Neural cell (in vitro differentiated cells): ENCODE data around the gene DSCAML1. TPM values are rescaled to one million over a fixed set of nuclear protein-coding genes. Genes with fewer than 3 reads are reported as not detected.
A peak's percentile ranks its signal among the peaks of the same experiment; 100 is the strongest.

Experiments used
- H2AFZ ChIP-seq: fragments of 200-600, 300-800 bp; sonication (generic), shearing (Covaris generic); 2 replicates; pipeline ENCODE4 v1.6.0; 2014; ENCODE audit warnings: low read depth, mild to moderate bottlenecking, antibody characterized with exemption, low read length, moderate library complexity
- H3F3A ChIP-seq: fragments of 200-600 bp; shearing (Covaris generic); 2 replicates; pipeline ENCODE4 v1.6.1; 2016; ENCODE audit warnings: mild to moderate bottlenecking, moderate library complexity, mixed read lengths, antibody characterized with exemption, low read length; ENCODE audit not compliant: insufficient read depth, poor library complexity, severe bottlenecking
- H3K27ac ChIP-seq: fragments of 200-600, 300-800 bp; sonication (generic), shearing (Covaris generic); 2 replicates; pipeline ENCODE4 v1.5.1; 2014; ENCODE audit warnings: mild to moderate bottlenecking, low read length, moderate library complexity
- H3K27me3 ChIP-seq: fragments of 300-800, 200-600 bp; sonication (generic), shearing (Covaris generic); 2 replicates; pipeline ENCODE4 v1.6.0; 2014; ENCODE audit warnings: mild to moderate bottlenecking, low read depth, low read length, moderate library complexity; ENCODE audit not compliant: insufficient read depth
- H3K36me3 ChIP-seq: fragments of 300-800, 200-600 bp; sonication (generic), shearing (Covaris generic); 2 replicates; pipeline ENCODE4 v1.5.1; 2014; ENCODE audit warnings: mild to moderate bottlenecking, antibody characterized with exemption, low read length, moderate library complexity; ENCODE audit not compliant: insufficient read depth
- H3K4me2 ChIP-seq: fragments of 300-800, 200-600 bp; sonication (generic), shearing (Covaris generic); 2 replicates; pipeline ENCODE4 v1.6.0; 2014; ENCODE audit warnings: mild to moderate bottlenecking, low read length
- H3K4me3 ChIP-seq: fragments of 300-800, 200-600 bp; sonication (generic), shearing (Covaris generic); 2 replicates; pipeline ENCODE4 v1.5.1; 2014; ENCODE audit warnings: mild to moderate bottlenecking, low read length, moderate library complexity
- H3K79me2 ChIP-seq: fragments of 200-600 bp; shearing (Covaris generic); replicated peaks from 2 replicates; pipeline ENCODE4 v1.6.0; 2014; ENCODE audit warnings: mild to moderate bottlenecking, low read length, moderate library complexity; ENCODE audit not compliant: insufficient read depth
- H3K9ac ChIP-seq: fragments of 300-800, 200-600 bp; sonication (generic), shearing (Covaris generic); 2 replicates; pipeline ENCODE4 v1.6.1; 2016; ENCODE audit warnings: mild to moderate bottlenecking, low read length, mixed read lengths
- H3K9me2 ChIP-seq: fragments of 200-600 bp; shearing (Covaris generic); 2 replicates; pipeline ENCODE4 v1.6.1; 2016; ENCODE audit warnings: mild to moderate bottlenecking, low read length, mixed read lengths; ENCODE audit not compliant: insufficient read depth
- H3K9me3 ChIP-seq: fragments of 200-600, 300-800 bp; sonication (generic), shearing (Covaris generic); 2 replicates; pipeline ENCODE4 v1.6.1; 2016; ENCODE audit warnings: mild to moderate bottlenecking, mixed run types, low read length, moderate library complexity, mixed read lengths
- H4K20me1 ChIP-seq: fragments of 200-600 bp; shearing (Covaris generic); 2 replicates; pipeline ENCODE4 v1.6.1; 2016; ENCODE audit warnings: mild to moderate bottlenecking, mixed run types; ENCODE audit not compliant: insufficient read depth
- CTCF ChIP-seq: fragments of 450-650 bp; IDR thresholded peaks from 2 replicates; pipeline ENCODE4 v1.5.1; 2014; ENCODE audit warnings: antibody characterized with exemption, mild to moderate bottlenecking, moderate library complexity; ENCODE audit not compliant: poor library complexity, severe bottlenecking
- EP300 ChIP-seq: fragments of 450-650 bp; conservative IDR thresholded peaks from 2 replicates; pipeline ENCODE4 v1.6.1; 2014; ENCODE audit warnings: antibody characterized with exemption, mild to moderate bottlenecking, moderate library complexity; ENCODE audit not compliant: poor library complexity, severe bottlenecking
- EZH2 ChIP-seq: fragments of 200-600, 300-800 bp; shearing (Covaris generic), sonication (generic); IDR thresholded peaks from 2 replicates; pipeline ENCODE4 v1.6.1; 2014; ENCODE audit warnings: antibody characterized with exemption, low read length, borderline replicate concordance, mild to moderate bottlenecking; ENCODE audit not compliant: insufficient read depth, poor library complexity, severe bottlenecking
- MXI1 ChIP-seq: fragments of 450-650 bp; conservative IDR thresholded peaks from 2 replicates; pipeline ENCODE4 v1.6.1; 2014; ENCODE audit warnings: antibody characterized with exemption, mild to moderate bottlenecking; ENCODE audit not compliant: poor library complexity, severe bottlenecking
- POLR2AphosphoS5 ChIP-seq: IDR thresholded peaks from 2 replicates; pipeline ENCODE4 v1.6.1; 2012
- RAD21 ChIP-seq: fragments of 450-650 bp; conservative IDR thresholded peaks from 2 replicates; pipeline ENCODE4 v1.6.1; 2014; ENCODE audit warnings: antibody characterized with exemption, mild to moderate bottlenecking, moderate library complexity
- SMC3 ChIP-seq: fragments of 450-650 bp; conservative IDR thresholded peaks from 2 replicates; pipeline ENCODE4 v1.6.1; 2014; ENCODE audit warnings: antibody characterized with exemption, mild to moderate bottlenecking, moderate library complexity; ENCODE audit not compliant: poor library complexity
- TAF1 ChIP-seq: IDR thresholded peaks from 2 replicates; pipeline ENCODE4 v1.6.1; 2012; ENCODE audit warnings: low read depth
- polyA plus RNA-seq: library from polyadenylated mRNA; depleted of rRNA; stranded (reverse); fragments of >200 nt; gene quantifications from 2 replicates; pipeline ENCODE4 v1.2.3, GENCODE V29; 2014
- TF ChIP-seq, protein P1 (sequence below): IDR thresholded peaks from 2 replicates; pipeline ENCODE4 v1.6.1; 2012; ENCODE audit warnings: borderline replicate concordance

Gene DSCAML1
- polyA plus RNA-seq, 1 donor from 2014 or later = 1.3 TPM

DNA sequence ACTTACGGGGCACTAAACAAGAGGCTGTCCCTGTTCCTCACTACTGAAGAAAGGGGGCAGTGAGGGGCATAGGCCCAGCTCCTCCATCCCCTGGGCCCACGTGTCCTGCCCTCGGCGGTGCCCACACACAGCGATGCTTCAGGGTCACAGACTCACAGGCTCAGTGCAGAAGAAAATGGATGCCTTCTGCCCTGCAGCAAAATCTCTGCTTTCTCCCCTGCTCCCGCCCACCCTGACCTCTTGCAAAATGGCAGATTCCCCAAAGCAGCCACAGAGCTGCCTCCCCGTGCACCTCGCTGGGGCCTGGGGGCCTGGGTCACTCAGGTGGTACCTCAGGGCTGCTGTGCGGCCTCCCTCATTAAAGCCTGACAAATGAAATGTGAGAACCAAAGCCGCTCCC, 204.0 kb downstream of the DSCAML1 start:
- H3K36me3 ChIP-seq = no peaks in the 10 kb centered on the region
- no peak overlapping the region for H3K4me2 ChIP-seq
- H3K27ac ChIP-seq = no peak overlapping the region
- H3K4me3 ChIP-seq = no peak overlapping the region
- no peaks in the 10 kb centered on the region for H4K20me1 ChIP-seq
- H3K9ac ChIP-seq = no peak overlapping the region
- H3K27me3 ChIP-seq = no peaks in the 10 kb centered on the region
- H3F3A ChIP-seq = no peaks in the 10 kb centered on the region
- H3K9me2 ChIP-seq = no peaks in the 10 kb centered on the region
- no peaks in the 10 kb centered on the region for H3K9me3 ChIP-seq
- H2AFZ ChIP-seq = no peak overlapping the region
- TF ChIP-seq SMC3 (no peak), EP300 (no peak), MXI1 (no peak), CTCF (no peak)
- H3K79me2 ChIP-seq = no peaks in the 10 kb centered on the region

DNA sequence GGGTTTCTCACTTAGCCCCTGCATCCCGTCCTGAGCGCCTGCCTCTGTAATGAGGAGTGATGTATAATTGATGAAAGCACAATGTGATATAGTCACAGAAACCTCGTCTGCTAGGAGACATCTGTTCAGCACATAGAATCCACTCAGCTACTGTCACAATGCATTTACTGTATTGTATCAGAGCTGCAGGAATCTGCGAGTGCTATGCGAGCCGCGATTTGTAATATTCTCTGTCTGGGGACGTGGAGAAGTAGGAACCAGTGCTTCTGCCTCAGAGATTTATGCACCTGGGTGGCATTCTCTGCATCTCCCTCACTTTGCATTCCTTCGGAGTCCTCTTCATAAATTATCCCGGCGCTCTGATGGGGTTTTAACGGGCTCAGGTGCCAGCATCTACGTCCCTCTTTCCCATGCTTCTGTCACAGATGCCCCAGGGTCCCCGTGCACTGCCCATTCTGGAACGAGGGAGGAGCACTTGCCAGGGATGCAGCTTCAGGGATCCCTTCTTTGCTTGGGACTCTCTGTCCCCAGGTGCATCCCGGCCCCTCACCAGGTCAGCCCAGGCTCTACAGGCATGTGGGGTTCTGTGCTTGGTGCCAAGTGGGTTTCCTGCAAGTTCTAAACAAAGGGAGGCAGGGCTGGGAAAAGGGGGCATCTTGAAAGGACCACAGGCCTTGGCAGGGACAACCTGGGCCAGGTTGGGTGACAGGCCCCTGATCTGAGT, 205.5 kb downstream of the DSCAML1 start:
- H3F3A ChIP-seq = no peaks in the 10 kb centered on the region
- peak overlapping the region; percentile 13 for H3K4me3 ChIP-seq
- H3K9ac ChIP-seq = peak overlapping the region; percentile 44
- no peaks in the 10 kb centered on the region for H3K9me3 ChIP-seq
- peak overlapping the region; percentile 69 for H3K27ac ChIP-seq
- TF ChIP-seq SMC3 (no peak), CTCF (no peak), EP300 (peak; percentile 28), MXI1 (peak; percentile 24), RAD21 (peak; percentile 43), EZH2 (no peak), TAF1 (no peak), POLR2AphosphoS5 (peak; percentile 64)
- TF ChIP-seq, protein P1, sequence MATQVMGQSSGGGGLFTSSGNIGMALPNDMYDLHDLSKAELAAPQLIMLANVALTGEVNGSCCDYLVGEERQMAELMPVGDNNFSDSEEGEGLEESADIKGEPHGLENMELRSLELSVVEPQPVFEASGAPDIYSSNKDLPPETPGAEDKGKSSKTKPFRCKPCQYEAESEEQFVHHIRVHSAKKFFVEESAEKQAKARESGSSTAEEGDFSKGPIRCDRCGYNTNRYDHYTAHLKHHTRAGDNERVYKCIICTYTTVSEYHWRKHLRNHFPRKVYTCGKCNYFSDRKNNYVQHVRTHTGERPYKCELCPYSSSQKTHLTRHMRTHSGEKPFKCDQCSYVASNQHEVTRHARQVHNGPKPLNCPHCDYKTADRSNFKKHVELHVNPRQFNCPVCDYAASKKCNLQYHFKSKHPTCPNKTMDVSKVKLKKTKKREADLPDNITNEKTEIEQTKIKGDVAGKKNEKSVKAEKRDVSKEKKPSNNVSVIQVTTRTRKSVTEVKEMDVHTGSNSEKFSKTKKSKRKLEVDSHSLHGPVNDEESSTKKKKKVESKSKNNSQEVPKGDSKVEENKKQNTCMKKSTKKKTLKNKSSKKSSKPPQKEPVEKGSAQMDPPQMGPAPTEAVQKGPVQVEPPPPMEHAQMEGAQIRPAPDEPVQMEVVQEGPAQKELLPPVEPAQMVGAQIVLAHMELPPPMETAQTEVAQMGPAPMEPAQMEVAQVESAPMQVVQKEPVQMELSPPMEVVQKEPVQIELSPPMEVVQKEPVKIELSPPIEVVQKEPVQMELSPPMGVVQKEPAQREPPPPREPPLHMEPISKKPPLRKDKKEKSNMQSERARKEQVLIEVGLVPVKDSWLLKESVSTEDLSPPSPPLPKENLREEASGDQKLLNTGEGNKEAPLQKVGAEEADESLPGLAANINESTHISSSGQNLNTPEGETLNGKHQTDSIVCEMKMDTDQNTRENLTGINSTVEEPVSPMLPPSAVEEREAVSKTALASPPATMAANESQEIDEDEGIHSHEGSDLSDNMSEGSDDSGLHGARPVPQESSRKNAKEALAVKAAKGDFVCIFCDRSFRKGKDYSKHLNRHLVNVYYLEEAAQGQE = no peak
- H3K79me2 ChIP-seq = no peaks in the 10 kb centered on the region
- H3K4me2 ChIP-seq = no peak overlapping the region
- no peaks in the 10 kb centered on the region for H3K27me3 ChIP-seq
- no peaks in the 10 kb centered on the region for H4K20me1 ChIP-seq
- H2AFZ ChIP-seq = no peak overlapping the region
- no peaks in the 10 kb centered on the region for H3K36me3 ChIP-seq
- H3K9me2 ChIP-seq = no peaks in the 10 kb centered on the region
